GM19099 (cell line): ENCODE measurements around the gene MED26.
A peak's percentile ranks its signal among the peaks of the same experiment; 100 is the strongest.

ENCODE experiments used
- POLR2A ChIP-seq: IDR thresholded peaks from 3 replicates; pipeline ENCODE4 v1.6.1; 2011; ENCODE audit warnings: low read depth; ENCODE audit not compliant: insufficient read length; ENCODE audit errors: extremely low read depth

Gene MED26

DNA sequence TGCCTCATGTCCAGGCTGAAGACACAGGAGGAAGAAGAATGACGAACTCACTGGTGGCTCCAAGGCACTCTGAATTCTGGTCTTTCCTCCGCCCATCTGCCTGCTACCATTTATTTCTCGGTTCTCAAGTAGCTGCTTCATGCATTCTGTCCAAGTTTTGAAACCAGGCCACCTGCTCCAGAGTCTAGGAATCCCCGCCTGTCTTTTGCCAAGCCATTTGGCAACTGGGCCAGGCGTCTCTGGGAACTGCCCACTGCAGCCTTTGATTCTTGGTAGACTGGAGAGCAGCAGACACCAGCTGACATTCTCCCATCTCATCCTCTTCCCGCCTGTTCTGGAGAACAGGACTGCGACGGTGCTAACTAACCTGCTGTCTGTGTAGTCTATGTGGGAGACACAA is 66.6 kb downstream of the MED26 start:
- no peak for TF ChIP-seq POLR2A

DNA sequence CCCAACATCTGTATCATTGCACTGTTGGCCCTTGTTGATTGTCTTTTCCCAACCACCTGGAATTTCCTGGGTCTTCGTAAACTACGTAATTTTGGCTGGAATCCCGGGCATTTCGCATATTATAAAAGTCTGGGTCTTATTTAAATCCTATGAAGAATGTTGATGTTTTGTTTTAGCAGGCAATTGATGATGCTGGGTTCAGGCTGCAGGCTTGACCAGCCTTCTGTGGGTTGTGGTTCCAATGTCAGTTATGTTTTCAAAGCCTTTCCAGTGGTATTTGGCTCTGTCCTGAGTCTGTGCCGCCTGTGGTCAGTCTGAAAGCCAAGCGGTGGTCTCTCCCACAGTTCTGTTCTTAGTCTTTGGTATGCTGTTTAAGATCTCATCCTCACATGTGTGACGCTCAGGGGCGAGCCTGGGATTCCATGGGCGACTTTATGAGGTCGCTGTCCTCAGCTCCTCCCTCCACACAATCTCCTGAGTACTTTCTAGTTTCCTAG is 68.2 kb downstream of the MED26 start:
- no peak for TF ChIP-seq POLR2A

GRCh38 chr19:16554776-16555175 is 73.2 kb downstream of the MED26 start:
- TF ChIP-seq POLR2A: no peak

DNA sequence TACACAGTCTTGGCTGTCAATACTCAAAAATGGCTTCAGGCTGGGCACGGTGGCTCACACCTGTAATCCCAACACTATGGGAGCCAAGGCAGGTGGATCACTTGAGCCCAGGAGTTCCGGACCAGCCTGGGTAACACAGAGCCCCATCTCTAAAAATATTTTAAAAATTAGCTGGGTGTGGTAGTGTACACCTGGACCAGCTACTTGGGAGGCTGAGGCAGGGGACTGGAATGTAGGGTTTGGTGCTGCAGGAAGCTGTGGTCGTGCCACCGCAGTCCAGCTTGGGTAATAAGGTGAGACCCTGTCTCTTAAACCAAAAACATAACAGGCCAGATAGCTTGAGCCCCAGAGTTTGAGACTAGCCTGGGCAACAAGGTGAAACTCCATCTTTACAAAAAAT is 79.0 kb downstream of the MED26 start:
- TF ChIP-seq POLR2A: no peak

DNA sequence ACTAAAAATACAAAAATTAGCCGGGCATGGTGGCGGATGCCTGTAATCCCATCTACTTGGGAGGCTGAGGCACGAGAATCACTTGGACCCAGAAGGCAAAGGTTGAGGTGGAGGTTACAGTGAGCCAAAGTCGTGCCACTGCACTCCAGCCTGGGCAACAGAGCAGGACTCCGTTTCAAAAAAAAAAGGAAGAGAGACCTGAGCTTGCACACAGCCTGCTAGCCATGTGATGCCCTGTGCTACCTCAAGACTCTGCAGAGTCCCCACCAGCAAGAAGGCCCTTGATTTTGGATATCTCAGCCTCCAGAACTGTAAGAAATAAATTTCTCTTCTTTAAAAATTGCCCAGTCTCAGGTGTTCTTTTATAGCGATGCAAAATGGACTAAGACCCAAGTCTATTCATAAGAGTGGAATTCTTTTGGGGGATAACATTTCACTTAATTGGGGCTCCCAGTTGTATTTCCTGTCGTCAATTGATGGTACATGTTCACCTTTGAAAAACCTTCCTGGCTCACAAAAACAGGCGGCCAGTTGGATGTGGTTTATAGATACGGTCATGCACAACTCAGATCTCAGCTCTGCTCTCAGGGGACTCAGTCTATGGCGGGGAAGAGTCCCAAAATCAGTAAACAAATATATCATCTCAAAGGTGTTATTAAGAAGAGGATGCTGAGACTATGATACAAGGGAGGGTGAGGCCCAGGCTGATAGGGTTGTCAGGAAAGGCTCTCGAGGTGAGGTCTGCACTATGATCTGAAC is 83.4 kb downstream of the MED26 start:
- TF ChIP-seq POLR2A: no peak

DNA sequence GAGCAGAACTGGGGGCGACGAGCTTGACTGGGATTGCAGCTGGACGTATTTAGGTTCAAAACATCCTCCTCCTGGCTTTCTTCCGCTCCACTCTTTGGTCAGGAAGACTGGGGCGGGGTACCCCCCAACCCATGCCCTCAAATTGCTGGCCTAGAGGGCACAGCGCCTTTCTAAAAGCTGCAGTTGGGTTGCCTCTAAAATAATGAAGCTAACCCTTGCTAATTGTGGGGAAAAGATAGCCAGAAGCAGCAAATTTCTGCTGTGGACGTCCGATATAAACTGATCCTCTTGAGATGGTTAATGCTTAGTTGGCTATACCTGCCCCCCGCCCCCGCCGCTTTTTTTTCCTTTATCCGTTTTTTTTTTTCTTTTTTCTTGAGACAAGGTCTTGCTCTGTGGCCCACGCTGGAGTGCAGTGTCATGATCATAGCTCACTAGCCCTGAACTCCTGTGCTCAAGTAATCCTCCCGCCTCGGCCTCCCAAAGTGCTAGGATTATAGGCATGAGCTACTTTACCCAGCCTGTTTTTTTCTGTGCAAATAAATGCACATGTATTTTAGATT is 85.0 kb downstream of the MED26 start:
- TF ChIP-seq POLR2A: no peak

- peak; percentile 90 for TF ChIP-seq POLR2A
These were observed 85.7 kb downstream of the MED26 start, which contains the start of gene CHERP for GRCh38 chr19:16542045-16542909. CHERP (minus strand) TSS chr19:16542437; CDS start chr19:16542378, 59 bp downstream.

DNA sequence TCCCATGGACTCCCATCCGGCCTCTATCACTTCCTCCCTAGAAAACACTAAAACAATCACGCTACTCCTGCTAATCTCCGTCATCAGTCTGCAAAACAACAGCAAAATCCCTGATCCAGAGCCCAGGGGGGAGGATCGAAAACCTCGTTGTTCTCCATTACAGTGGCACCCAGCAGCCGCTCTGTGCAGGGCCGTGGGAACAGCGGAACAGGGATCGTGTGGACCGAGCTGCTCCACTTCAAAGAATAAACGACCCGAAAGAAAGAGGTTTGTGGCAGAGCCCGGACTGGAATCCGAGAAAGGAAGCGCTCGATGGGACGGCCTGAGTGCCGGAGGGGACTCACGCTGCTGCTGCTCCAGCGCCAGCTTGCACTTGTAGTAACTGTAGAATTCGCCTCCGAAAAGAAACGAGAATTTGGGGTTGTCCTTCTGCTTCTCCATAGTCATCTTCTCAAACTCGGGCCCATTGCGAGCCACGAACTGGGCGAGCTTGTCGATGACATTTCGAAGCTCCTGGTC is 86.4 kb downstream of the MED26 start:
- TF ChIP-seq POLR2A: no peak

GRCh38 chr19:16540948-16541347 is 87.1 kb downstream of the MED26 start:
- no peak for TF ChIP-seq POLR2A

- TF ChIP-seq POLR2A: no peak
These were observed 90.9 kb downstream of the MED26 start for GRCh38 chr19:16537111-16537510.

DNA sequence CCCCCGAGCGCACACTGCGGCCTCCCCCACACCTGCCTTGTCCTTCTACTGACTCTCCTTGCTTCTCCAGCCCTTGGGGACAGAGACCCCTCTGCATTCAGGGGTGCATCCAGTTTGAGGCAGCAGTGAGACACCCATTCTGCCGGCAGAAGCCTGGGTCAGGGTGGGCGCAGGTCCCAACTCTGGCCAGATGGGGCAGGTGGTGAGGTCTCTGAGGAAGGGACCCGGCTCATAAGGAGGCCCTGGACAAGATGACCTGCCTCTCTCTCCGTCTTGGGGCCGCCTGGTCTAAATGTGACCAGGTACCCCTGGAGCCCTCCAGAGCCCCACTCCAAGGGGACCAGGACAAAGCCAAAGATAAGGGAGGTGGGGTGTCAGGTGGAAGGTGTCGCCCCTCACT is 91.9 kb downstream of the MED26 start:
- TF ChIP-seq POLR2A: no peak

- no peak for TF ChIP-seq POLR2A
These were observed 92.6 kb downstream of the MED26 start for GRCh38 chr19:16535381-16535780.

DNA sequence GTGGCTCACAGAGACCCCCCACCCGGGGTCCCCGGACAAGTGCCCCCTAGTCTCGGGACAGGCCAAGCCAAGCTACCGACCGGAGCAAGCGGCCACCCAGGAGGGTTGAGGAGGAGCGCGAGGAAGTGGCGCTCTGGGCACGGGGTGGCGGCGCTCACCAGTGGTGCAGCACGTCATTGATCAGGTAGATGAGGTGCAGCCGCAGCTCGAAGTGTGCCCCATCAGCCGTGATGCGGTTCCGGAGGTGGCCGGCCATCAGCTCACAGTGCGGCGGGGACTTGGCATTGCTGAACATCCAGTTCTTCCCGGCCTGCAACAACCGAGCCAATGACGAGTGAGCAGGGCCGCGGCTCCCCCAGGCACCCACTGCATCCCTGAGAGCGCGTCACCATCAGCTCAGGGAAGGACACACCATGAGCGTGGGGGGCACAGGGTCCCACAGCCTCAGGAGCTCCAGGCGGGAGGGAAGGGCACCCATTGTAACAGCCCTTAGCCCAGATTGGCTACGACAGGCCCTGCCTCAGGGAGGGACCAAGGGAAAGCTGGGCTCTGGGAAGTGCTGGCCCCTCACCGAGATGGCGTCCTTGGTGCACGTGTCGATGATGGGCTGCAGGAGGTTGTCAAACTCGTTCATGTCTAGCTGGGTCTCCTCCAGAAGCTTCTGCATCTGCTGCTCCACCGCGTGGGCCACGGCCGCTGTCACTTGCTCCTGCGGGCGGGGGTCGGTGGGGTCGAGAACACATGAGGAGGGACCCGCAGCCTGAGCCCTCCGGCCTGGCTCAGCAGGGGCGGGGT is 95.4 kb downstream of the MED26 start:
- no peak for TF ChIP-seq POLR2A

- TF ChIP-seq POLR2A: no peak
These were observed 96.7 kb downstream of the MED26 start for GRCh38 chr19:16531380-16531669.
